Effector CD8-positive, alpha-beta T cell (primary cell): Measurements from ENCODE around the gene MTERF4.

Experiments
- DNase-seq: peaks from one replicate; lab custom pipeline; 2025; lab: John Stamatoyannopoulos, UW
- total RNA-seq, 4 experiments: gene quantifications; one replicate each; lab custom pipeline; 2026; lab: John Stamatoyannopoulos, UW

MTERF4 gene, protein sequence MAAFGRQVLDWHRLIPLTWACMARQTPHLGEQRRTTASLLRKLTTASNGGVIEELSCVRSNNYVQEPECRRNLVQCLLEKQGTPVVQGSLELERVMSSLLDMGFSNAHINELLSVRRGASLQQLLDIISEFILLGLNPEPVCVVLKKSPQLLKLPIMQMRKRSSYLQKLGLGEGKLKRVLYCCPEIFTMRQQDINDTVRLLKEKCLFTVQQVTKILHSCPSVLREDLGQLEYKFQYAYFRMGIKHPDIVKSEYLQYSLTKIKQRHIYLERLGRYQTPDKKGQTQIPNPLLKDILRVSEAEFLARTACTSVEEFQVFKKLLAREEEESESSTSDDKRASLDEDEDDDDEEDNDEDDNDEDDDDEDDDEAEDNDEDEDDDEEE
- 60.3 to 180 (median 99.9) reads per million in 4 experiments for total RNA-seq

- peak; percentile 75 for DNase-seq
Observed at GRCh38 chr2:241102239-241102803, at the start of gene MTERF4. MTERF4 (minus strand) TSS chr2:241102287; CDS start chr2:241102273, 14 bp downstream.

GRCh38 chr2:241150660-241151530 lies 48.8 kb upstream of the MTERF4 start:
- no peak for DNase-seq

- DNase-seq = peak; percentile 92
Observed at GRCh38 chr2:241149925-241150659, 48.0 kb upstream of the MTERF4 start, which contains the start of gene PPP1R7. PPP1R7 (plus strand) TSS chr2:241150467; CDS start chr2:241150496, 29 bp downstream.

- DNase-seq = no peak
Observed at GRCh38 chr2:241149675-241149924, 47.5 kb upstream of the MTERF4 start.

GRCh38 chr2:241148891-241149674 lies 47.0 kb upstream of the MTERF4 start, which contains the start of gene PASK:
PASK (minus strand) TSS chr2:241149472; CDS start chr2:241143032, 6,440 bp downstream.
- peak; percentile 89 for DNase-seq

GRCh38 chr2:241148239-241148638 lies 46.2 kb upstream of the MTERF4 start:
- DNase-seq = no peak

GRCh38 chr2:241147336-241147735 lies 45.2 kb upstream of the MTERF4 start:
- DNase-seq = no peak

GRCh38 chr2:241146286-241146685 lies 44.2 kb upstream of the MTERF4 start:
- no peak for DNase-seq

- DNase-seq = no peak
Observed at GRCh38 chr2:241142593-241142992, 40.5 kb upstream of the MTERF4 start.

- DNase-seq = no peak
Observed at GRCh38 chr2:241142063-241142462, 40.0 kb upstream of the MTERF4 start.

- no peak for DNase-seq
Observed at GRCh38 chr2:241141214-241141770, 39.2 kb upstream of the MTERF4 start.

DNA sequence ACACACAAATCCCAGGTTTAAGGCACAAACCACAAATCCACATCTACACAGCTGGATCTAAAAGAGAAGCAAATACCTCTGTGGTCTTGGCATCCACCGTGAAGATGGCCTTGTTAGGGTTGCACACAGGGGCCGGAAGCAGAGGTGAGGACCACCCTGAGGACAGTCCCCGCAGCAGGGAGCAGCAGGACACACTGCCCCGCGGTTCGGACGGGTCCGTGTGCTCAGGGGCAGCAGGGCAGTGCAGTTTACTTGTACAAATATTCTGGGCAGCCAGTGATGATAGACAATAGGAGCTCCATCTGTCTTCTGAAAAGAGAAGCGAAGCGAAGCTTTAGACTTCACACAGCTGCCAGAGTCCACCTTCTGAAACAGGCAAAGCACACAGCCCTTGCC lies 38.4 kb upstream of the MTERF4 start:
- no peak for DNase-seq

- no peak for DNase-seq
Observed at GRCh38 chr2:241139531-241140444, 37.7 kb upstream of the MTERF4 start.

DNA sequence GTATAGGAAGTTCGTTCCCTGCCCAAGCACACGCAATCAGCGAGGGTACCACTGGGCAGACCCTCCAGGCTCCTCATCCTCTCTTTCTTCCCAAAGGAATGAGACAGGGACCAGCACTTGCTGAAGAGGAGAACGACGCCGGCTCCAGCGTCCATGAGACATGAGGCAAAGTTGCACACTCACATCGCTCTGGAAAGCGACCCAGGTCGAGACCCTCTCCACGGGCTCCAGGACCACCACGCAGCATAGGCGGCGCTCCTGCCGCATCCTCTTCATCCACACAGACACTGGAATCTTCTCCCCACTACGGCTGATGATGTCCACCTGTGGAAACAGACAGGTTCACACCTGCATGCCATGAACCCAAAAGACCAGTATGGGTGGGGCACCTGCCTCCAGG lies 36.4 kb upstream of the MTERF4 start:
- DNase-seq = no peak

- DNase-seq = no peak
Observed at GRCh38 chr2:241137276-241138190, 35.4 kb upstream of the MTERF4 start.

DNA sequence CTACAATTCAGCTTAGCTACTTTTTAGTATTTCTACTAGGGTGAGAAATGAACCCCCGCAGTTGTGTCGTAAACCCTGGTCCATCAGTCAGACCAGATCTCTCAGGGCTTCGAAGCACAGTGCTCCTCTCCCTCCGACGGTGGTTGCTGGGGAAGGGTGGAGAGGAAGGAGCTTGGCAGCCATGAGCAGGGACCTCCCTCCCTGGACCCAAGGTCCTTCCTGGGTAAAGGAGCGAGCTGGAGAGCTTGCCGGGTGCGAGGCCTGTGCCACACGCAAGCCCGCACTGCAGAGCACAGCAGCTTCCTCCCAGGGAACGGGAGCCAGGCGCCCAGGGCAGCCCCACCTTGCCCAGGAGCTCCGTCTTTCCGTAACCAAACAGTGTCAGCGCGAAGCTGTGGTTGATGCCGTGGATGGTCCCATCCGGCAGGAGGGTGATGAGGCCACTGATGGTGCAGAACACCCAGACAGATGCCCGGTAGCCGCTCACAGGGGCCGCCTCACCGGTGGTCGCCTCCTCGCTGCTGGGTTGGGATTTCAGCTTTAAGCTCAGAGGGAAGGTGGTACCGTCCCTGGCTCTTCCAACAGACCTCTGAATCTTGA lies 34.7 kb upstream of the MTERF4 start:
- DNase-seq = no peak

GRCh38 chr2:241136191-241136590 lies 34.1 kb upstream of the MTERF4 start:
- no peak for DNase-seq

GRCh38 chr2:241135737-241136136 lies 33.6 kb upstream of the MTERF4 start:
- DNase-seq = no peak
